ENCODE measurements around the gene RPS10.

RPS10 gene

GRCh38 chr6:34370361-34370760 lies 55.5 kb downstream of the RPS10 start:
- Histone ChIP-seq H3K27me3 (ENCODE audit: insufficient read depth, poor library complexity, severe bottlenecking) (no peaks in the 10 kb centered on the region), H3K4me1 (ENCODE audit: insufficient read depth, poor library complexity, severe bottlenecking) (no peaks in the 10 kb centered on the region), H3K4me3 (ENCODE audit: severe bottlenecking) (no peak overlapping the region), H3K36me3 (ENCODE audit: low read depth) (peaks cover 8% of the 10 kb centered on the region; the same call in 1 of the 2 replicates), H3K9me3 (ENCODE audit: severe bottlenecking) (no peaks in the 10 kb centered on the region), H3K27ac (ENCODE audit: poor library complexity, severe bottlenecking) (no peak overlapping the region)
- ATAC-seq (ENCODE audit: low read depth), result no peak
- no peak for TF ChIP-seq CTCF (IDR thresholded peaks at IDR 0.05; ENCODE audit: poor library complexity, severe bottlenecking)
- DNase-seq (ENCODE audit: low spot score), result no peak

- Histone ChIP-seq H3K36me3 (ENCODE audit: low read depth) (peaks cover 8% of the 10 kb centered on the region; the same call in 1 of the 2 replicates), H3K4me3 (ENCODE audit: severe bottlenecking) (no peak overlapping the region), H3K27ac (ENCODE audit: poor library complexity, severe bottlenecking) (no peak overlapping the region), H3K27me3 (ENCODE audit: insufficient read depth, poor library complexity, severe bottlenecking) (no peaks in the 10 kb centered on the region), H3K4me1 (ENCODE audit: insufficient read depth, poor library complexity, severe bottlenecking) (no peaks in the 10 kb centered on the region), H3K9me3 (ENCODE audit: severe bottlenecking) (no peaks in the 10 kb centered on the region)
- TF ChIP-seq CTCF (IDR thresholded peaks at IDR 0.05; ENCODE audit: poor library complexity, severe bottlenecking), result no peak
- ATAC-seq (ENCODE audit: low read depth), result no peak
- DNase-seq (ENCODE audit: low spot score), result no peak
Measured at GRCh38 chr6:34369385-34369784, 56.5 kb downstream of the RPS10 start.
